ENCODE results near the gene SCFD2. TPM values are rescaled to one million over a fixed set of nuclear protein-coding genes. Genes with fewer than 3 reads are reported as not detected.

The SCFD2 gene
- polyA plus RNA-seq, 3 donors = 5.4 to 9.4 (median 6.7) TPM

DNA sequence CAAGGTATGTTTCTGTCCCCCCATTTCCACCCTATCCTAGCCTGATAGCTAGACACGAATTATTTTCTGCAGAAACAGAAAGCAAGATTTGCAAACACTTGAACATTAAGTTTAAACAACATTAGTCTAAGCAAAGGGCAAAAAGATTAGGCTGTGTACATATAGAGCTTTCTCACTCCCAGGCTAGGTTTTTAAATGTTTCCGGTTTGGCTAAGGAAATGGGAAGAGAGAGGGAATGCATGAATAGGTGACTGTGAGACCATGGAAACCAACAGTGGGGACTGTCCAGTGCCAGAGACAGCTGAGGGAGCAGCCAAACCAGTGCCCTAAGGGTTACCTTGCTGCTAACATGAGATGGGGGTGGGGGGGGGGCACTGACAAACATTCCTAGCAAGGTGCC, 242.7 kb downstream of the SCFD2 start:
- intact Hi-C loops (cut with micrococcal nuclease) = no loop called here
- no peak for DNase-seq
- Histone ChIP-seq H4K20me1 (ENCODE audit: insufficient read depth, low read length) (no peaks in the 10 kb centered on the region), H3K4me2 (replicated peaks; ENCODE audit: extremely low read depth, low read length, poor library complexity, severe bottlenecking) (no peak overlapping the region), H2AFZ (ENCODE audit: insufficient read depth, low read depth, low read length, poor library complexity, severe bottlenecking) (no peak overlapping the region), H3K9ac (ENCODE audit: insufficient read depth, low read length, poor library complexity, severe bottlenecking) (no peak overlapping the region), H3K36me3 (replicated peaks in 1 of 2; ENCODE audit: control insufficient read depth in 1 of 2, insufficient read depth in 2 of 2, low read length in 2 of 2) (no peaks in the 10 kb centered on the region), H3K79me2 (ENCODE audit: insufficient read depth, low read length) (no peaks in the 10 kb centered on the region), H3K27me3 (ENCODE audit: control insufficient read depth in 2 of 2, insufficient read depth in 2 of 2, low read length in 2 of 2) (no peaks in the 10 kb centered on the region), H3K27ac (ENCODE audit: low read depth in 1 of 2, low read length in 2 of 2) (no peak overlapping the region), H3K9me3 (replicated peaks in 1 of 2; ENCODE audit: control insufficient read depth in 1 of 2, insufficient read depth in 1 of 2, low read length in 2 of 2) (no peaks in the 10 kb centered on the region), H3K4me3 (replicated peaks in 1 of 3; ENCODE audit: low read depth in 2 of 3, low read length in 3 of 3) (no peak overlapping the region), H3K4me1 (ENCODE audit: control insufficient read depth in 1 of 2, insufficient read depth in 2 of 2, low read length in 2 of 2) (no peaks in the 10 kb centered on the region)
- Mint-ChIP-seq H3K4me1 (no peaks in the 10 kb centered on the region), H3K36me3 (peaks cover 2 to 4% of the 10 kb centered on the region in 2 donors), H3K9me3 (no peaks in the 10 kb centered on the region), H3K27me3 (ENCODE audit: low read depth in 3 of 3) (no peaks in the 10 kb centered on the region), H3K27ac (no peak overlapping the region), H3K4me3 (no peak overlapping the region)
- TF ChIP-seq, protein P1, sequence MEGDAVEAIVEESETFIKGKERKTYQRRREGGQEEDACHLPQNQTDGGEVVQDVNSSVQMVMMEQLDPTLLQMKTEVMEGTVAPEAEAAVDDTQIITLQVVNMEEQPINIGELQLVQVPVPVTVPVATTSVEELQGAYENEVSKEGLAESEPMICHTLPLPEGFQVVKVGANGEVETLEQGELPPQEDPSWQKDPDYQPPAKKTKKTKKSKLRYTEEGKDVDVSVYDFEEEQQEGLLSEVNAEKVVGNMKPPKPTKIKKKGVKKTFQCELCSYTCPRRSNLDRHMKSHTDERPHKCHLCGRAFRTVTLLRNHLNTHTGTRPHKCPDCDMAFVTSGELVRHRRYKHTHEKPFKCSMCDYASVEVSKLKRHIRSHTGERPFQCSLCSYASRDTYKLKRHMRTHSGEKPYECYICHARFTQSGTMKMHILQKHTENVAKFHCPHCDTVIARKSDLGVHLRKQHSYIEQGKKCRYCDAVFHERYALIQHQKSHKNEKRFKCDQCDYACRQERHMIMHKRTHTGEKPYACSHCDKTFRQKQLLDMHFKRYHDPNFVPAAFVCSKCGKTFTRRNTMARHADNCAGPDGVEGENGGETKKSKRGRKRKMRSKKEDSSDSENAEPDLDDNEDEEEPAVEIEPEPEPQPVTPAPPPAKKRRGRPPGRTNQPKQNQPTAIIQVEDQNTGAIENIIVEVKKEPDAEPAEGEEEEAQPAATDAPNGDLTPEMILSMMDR (IDR thresholded peaks at IDR 0.05) = no peak
- 100% methylated on average over 1 of the region's 2 CpGs for WGBS (ENCODE audit: insufficient coverage)

DNA sequence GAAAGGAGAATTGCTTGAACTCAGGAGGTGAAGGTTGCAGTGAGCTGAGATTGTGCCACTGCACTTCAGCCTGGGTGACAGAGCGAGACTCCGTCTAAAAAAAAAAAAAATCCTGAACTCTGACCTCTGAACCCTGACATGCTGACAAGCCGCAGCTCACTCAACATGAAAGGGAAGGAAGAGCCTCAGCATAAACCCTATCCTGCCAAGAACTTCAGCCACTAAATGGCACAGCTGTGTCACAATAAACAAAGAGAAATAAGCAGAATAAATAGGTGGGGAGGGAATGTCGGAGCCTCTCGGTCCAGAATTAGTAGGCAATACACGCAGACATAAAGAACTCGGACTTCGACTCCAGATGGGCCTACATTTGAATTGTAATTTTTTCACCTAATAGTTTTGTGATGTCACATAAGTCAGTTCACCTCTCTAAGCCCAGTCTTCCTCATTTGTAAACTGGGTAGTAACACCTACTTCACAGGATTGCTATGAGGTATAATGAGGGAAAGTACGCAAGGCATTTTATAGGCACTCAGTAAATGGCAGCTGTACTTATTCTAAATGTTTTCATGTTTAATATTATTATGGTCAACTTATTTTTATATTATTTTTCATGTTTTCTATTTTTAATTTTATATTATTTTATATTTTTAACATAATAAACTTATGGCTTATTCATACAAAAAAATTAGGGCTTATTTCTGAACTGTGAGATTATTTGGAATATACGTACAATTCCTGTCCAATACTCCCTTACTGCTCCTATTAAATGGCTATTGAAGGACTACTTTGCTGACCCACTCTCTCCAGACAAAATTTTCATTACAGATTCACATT, 243.4 kb downstream of the SCFD2 start:
- H3K4me3 Mint-ChIP-seq = no peak overlapping the region
- peaks cover 2 to 4% of the 10 kb centered on the region in 2 donors for H3K36me3 Mint-ChIP-seq
- no peak overlapping the region for H3K27ac Mint-ChIP-seq
- H3K9ac ChIP-seq (ENCODE audit: insufficient read depth, low read length, poor library complexity, severe bottlenecking) = no peak overlapping the region
- WGBS (ENCODE audit: insufficient coverage) = 95% methylated on average over 3 of the region's 10 CpGs
- no peak for DNase-seq
- no peaks in the 10 kb centered on the region for H3K27me3 Mint-ChIP-seq (ENCODE audit: low read depth in 3 of 3)
- no peaks in the 10 kb centered on the region for H3K27me3 ChIP-seq (ENCODE audit: control insufficient read depth in 2 of 2, insufficient read depth in 2 of 2, low read length in 2 of 2)
- H4K20me1 ChIP-seq (ENCODE audit: insufficient read depth, low read length) = no peaks in the 10 kb centered on the region
- no peaks in the 10 kb centered on the region for H3K4me1 Mint-ChIP-seq
- H3K36me3 ChIP-seq (replicated peaks in 1 of 2; ENCODE audit: control insufficient read depth in 1 of 2, insufficient read depth in 2 of 2, low read length in 2 of 2) = no peaks in the 10 kb centered on the region
- H3K9me3 Mint-ChIP-seq = no peaks in the 10 kb centered on the region
- no peaks in the 10 kb centered on the region for H3K79me2 ChIP-seq (ENCODE audit: insufficient read depth, low read length)
- H3K4me3 ChIP-seq (replicated peaks in 1 of 3; ENCODE audit: low read depth in 2 of 3, low read length in 3 of 3) = no peak overlapping the region
- no peak overlapping the region for H3K4me2 ChIP-seq (replicated peaks; ENCODE audit: extremely low read depth, low read length, poor library complexity, severe bottlenecking)
- TF ChIP-seq, protein P1 (IDR thresholded peaks at IDR 0.05) = no peak
- no peaks in the 10 kb centered on the region for H3K9me3 ChIP-seq (replicated peaks in 1 of 2; ENCODE audit: control insufficient read depth in 1 of 2, insufficient read depth in 1 of 2, low read length in 2 of 2)
- no peak overlapping the region for H3K27ac ChIP-seq (ENCODE audit: low read depth in 1 of 2, low read length in 2 of 2)
- no peak overlapping the region for H2AFZ ChIP-seq (ENCODE audit: insufficient read depth, low read depth, low read length, poor library complexity, severe bottlenecking)
- no peaks in the 10 kb centered on the region for H3K4me1 ChIP-seq (ENCODE audit: control insufficient read depth in 1 of 2, insufficient read depth in 2 of 2, low read length in 2 of 2)
- intact Hi-C loops (cut with micrococcal nuclease) = no loop called here
